ENCODE results near the gene TMEM80. TPM values are rescaled to one million over a fixed set of nuclear protein-coding genes. Genes with fewer than 3 reads are reported as not detected.

TMEM80 gene
- total and polyA plus RNA-seq, 2 donors (not counting 3 experiments of a cell fraction or from before 2014, with no cell fraction given): 21.2 to 26.6 TPM

- intact Hi-C loops (cut with micrococcal nuclease): no loop called here
These were observed 17.3 kb upstream of the TMEM80 start for GRCh38 chr11:678297-678696.

More at GRCh38 chr11:678297-678696, 17.3 kb upstream of the TMEM80 start:
- no peak for DNase-seq (ENCODE audit: low read depth, low spot score)
- Histone ChIP-seq H3K9me3 (replicated peaks; ENCODE audit: control insufficient read depth, insufficient read depth, low read length) (no peaks in the 10 kb centered on the region), H3K27me3 (ENCODE audit: control insufficient read depth in 2 of 2, insufficient read depth in 2 of 2, low read length in 2 of 2) (no peaks in the 10 kb centered on the region), H3K27ac (ENCODE audit: insufficient read depth, low read depth, low read length) (no peak overlapping the region), H3K79me2 (ENCODE audit: control insufficient read depth, insufficient read depth, low read length) (no peaks in the 10 kb centered on the region), H3K4me3 (replicated peaks in 1 of 3; ENCODE audit: insufficient read depth in 1 of 3, low read depth in 1 of 3, low read length in 3 of 3) (no peak overlapping the region), H3K36me3 (ENCODE audit: control insufficient read depth in 2 of 2, extremely low read depth in 1 of 2, insufficient read depth in 2 of 2, low read length in 2 of 2) (peaks cover 14 to 39% of the 10 kb centered on the region in 2 experiments), H4K20me1 (replicated peaks; ENCODE audit: control insufficient read depth, extremely low read depth, insufficient read depth, low read length) (no peaks in the 10 kb centered on the region), H3K9me1 (replicated peaks; ENCODE audit: control insufficient read depth, extremely low read depth, insufficient read depth, low read length) (no peaks in the 10 kb centered on the region), H3K4me2 (ENCODE audit: insufficient read depth, low read length) (no peak overlapping the region), H3K9ac (replicated peaks; ENCODE audit: extremely low read depth, insufficient read depth, low read length) (no peak overlapping the region), H3K4me1 (ENCODE audit: control insufficient read depth, extremely low read depth, insufficient read depth, low read length) (no peaks in the 10 kb centered on the region), H2AFZ (ENCODE audit: low read depth, low read length) (no peak overlapping the region)
- BruUV-seq (replicated peaks): no TSS peak
- dilution Hi-C loops (cut with MboI; ENCODE audit: extremely low pct_ligation_motif_present, low sequenced_read_pairs): no loop called here
- TF ChIP-seq JUN (IDR thresholded peaks at IDR 0.05; ENCODE audit: borderline replicate concordance, insufficient read depth, insufficient read length, low read depth) (no peak), MAX (IDR thresholded peaks at IDR 0.05; ENCODE audit: insufficient read depth, insufficient read length) (no peak), CTCF (IDR thresholded peaks at IDR 0.05; ENCODE audit: extremely low read depth in 1 of 2, insufficient read depth in 1 of 2, low read depth in 1 of 2, low read length in 2 of 2) (no peak), MYC (IDR thresholded peaks at IDR 0.05; ENCODE audit: low read depth, low read length) (no peak), EZH2 (IDR thresholded peaks at IDR 0.05; ENCODE audit: borderline replicate concordance, low read depth, low read length, severe bottlenecking) (no peak), FOS (IDR thresholded peaks at IDR 0.05; ENCODE audit: borderline replicate concordance, insufficient read depth, low read length) (no peak), POLR2AphosphoS5 (IDR thresholded peaks at IDR 0.05; ENCODE audit: insufficient read depth, low read depth, low read length) (no peak), POLR2A (IDR thresholded peaks at IDR 0.05; ENCODE audit: low read depth, low read length) (no peak), GATA2 (IDR thresholded peaks at IDR 0.05; ENCODE audit: insufficient read depth, insufficient read length, low read depth, low read length) (no peak)
- ChIA-PET CTCF (no interaction called here), POLR2A (no interaction called here)
- FAIRE-seq: no peak

Measured in endothelial cell of umbilical vein (primary cell).